Esophagus muscularis mucosa (tissue), 3 donors: ENCODE data around the gene IFNLR1.

Experiments
- CTCF ChIP-seq, 3 experiments: fragments of 200-600 bp in 2 of 3; fragments of 450-650 bp in 1 of 3; sonication (generic) in 2 of 3; IDR thresholded peaks; one replicate each; pipeline ENCODE4 v1.5.1; 2017 to 2019; ENCODE audit warnings: antibody characterized with exemption in 3 of 3, mild to moderate bottlenecking in 2 of 3, moderate library complexity in 1 of 3
- POLR2A ChIP-seq: fragments of 450-650 bp; IDR thresholded peaks from one replicate; pipeline ENCODE4 v1.6.1; 2017; ENCODE audit warnings: antibody characterized with exemption, moderate library complexity, mild to moderate bottlenecking, low read depth

- no peak for TF ChIP-seq CTCF (IDR thresholded peaks at IDR 0.05)
- TF ChIP-seq POLR2A: no peak
These were observed 76.3 kb downstream of the IFNLR1 start for GRCh38 chr1:24110642-24111261.
